Stimulated activated CD4-positive, alpha-beta T cell treated with anti-CD3 and anti-CD28 coated beads, Interleukin-15, amount 100 ng/mL, for 1 hour (primary cell): ENCODE data around the gene BRIX1.
A peak's percentile ranks its signal among the peaks of the same experiment; 100 is the strongest.
"Not testable (repeated sequence)": the region's sequence is repeated elsewhere in the genome, so short reads cannot be mapped to it uniquely, and the experiment has no call there.

Experiments used
- DNase-seq, 2 donors: peaks; one replicate each; pipeline ENCODE4 v3.0.0-alpha.2; 2020; ENCODE audit warnings: low read depth in 1 of 2, low spot score in 1 of 2

BRIX1 gene

GRCh38 chr5:34914671-34915138 is 806 bp upstream of the BRIX1 start:
- DNase-seq: no peak

GRCh38 chr5:34915856-34916192 is 313 bp downstream of the BRIX1 start:
- no peak for DNase-seq

- no peak for DNase-seq
Observed at GRCh38 chr5:34916518-34916917, 1.0 kb downstream of the BRIX1 start.

GRCh38 chr5:34918025-34918424 is 2.5 kb downstream of the BRIX1 start:
- DNase-seq: no peak

- no peak for DNase-seq
Observed at GRCh38 chr5:34919077-34919476, 3.6 kb downstream of the BRIX1 start.

GRCh38 chr5:34923256-34923655 is 7.7 kb downstream of the BRIX1 start:
- DNase-seq: not testable (repeated sequence)

- DNase-seq: no peak
Observed at GRCh38 chr5:34923694-34924461, 8.4 kb downstream of the BRIX1 start.

GRCh38 chr5:34924462-34924765 is 8.9 kb downstream of the BRIX1 start:
- DNase-seq: no peak

- DNase-seq: no peak
Observed at GRCh38 chr5:34926318-34926888, 10.9 kb downstream of the BRIX1 start.

GRCh38 chr5:34927785-34928184 is 12.3 kb downstream of the BRIX1 start:
- no peak for DNase-seq

- no peak for DNase-seq
Observed at GRCh38 chr5:34928267-34928666, 12.8 kb downstream of the BRIX1 start.

GRCh38 chr5:34929134-34929719 is 13.7 kb downstream of the BRIX1 start, which contains the start of gene DNAJC21:
TSS of gene DNAJC21 (plus strand) at chr5:34929559. CDS start at chr5:34929820, 261 bp downstream.
- peak; percentile 96 to 97 for DNase-seq

- DNase-seq: peak; percentile 57 to 63
Observed at GRCh38 chr5:34929720-34930461, 14.4 kb downstream of the BRIX1 start.

- DNase-seq: no peak
Observed at GRCh38 chr5:34930462-34930844, 14.9 kb downstream of the BRIX1 start.

- DNase-seq: no peak
Observed at GRCh38 chr5:34930870-34931269, 15.4 kb downstream of the BRIX1 start.

GRCh38 chr5:34932947-34933346 is 17.4 kb downstream of the BRIX1 start:
- no peak for DNase-seq

- no peak for DNase-seq
Observed at GRCh38 chr5:34941936-34942335, 26.4 kb downstream of the BRIX1 start.

- no peak for DNase-seq
Observed at GRCh38 chr5:34944044-34944443, 28.5 kb downstream of the BRIX1 start.

- DNase-seq: no peak
Observed at GRCh38 chr5:34944460-34945047, 29.0 kb downstream of the BRIX1 start.

- no peak for DNase-seq
Observed at GRCh38 chr5:34957321-34957720, 41.8 kb downstream of the BRIX1 start.

- no peak for DNase-seq
Observed at GRCh38 chr5:34957857-34958690, 42.6 kb downstream of the BRIX1 start.
